HG03060 (cell line): ENCODE measurements around the gene FMO5.
"Not testable (repeated sequence)": the region's sequence is repeated elsewhere in the genome, so short reads cannot be mapped to it uniquely, and the experiment has no call there.

Experiments used
- ATAC-seq: cut with Tn5 transposase; IDR thresholded peaks from one replicate; pipeline ENCODE4 v1.9.1; 2021; ENCODE audit warnings: low read depth, moderate number of reproducible peaks; ENCODE audit not compliant: unreplicated experiment

FMO5 gene

GRCh38 chr1:147209825-147210821, 15.0 kb downstream of the FMO5 start:
- no peak for ATAC-seq

GRCh38 chr1:147208619-147209018, 16.5 kb downstream of the FMO5 start:
- no peak for ATAC-seq

- no peak for ATAC-seq
These were observed 17.9 kb downstream of the FMO5 start for GRCh38 chr1:147207192-147207591.

GRCh38 chr1:147204080-147204479, 21.1 kb downstream of the FMO5 start:
- ATAC-seq, result no peak

- no peak for ATAC-seq
These were observed 22.6 kb downstream of the FMO5 start for GRCh38 chr1:147202576-147202975.

- ATAC-seq, result no peak
These were observed 23.4 kb downstream of the FMO5 start for GRCh38 chr1:147201786-147202185.

- no peak for ATAC-seq
These were observed 23.9 kb downstream of the FMO5 start for GRCh38 chr1:147201276-147201675.

- not testable (repeated sequence) for ATAC-seq
These were observed 27.8 kb downstream of the FMO5 start for GRCh38 chr1:147197324-147197723.

GRCh38 chr1:147189514-147189913, 35.6 kb downstream of the FMO5 start:
- no peak for ATAC-seq

GRCh38 chr1:147185432-147185831, 39.7 kb downstream of the FMO5 start:
- ATAC-seq, result no peak

GRCh38 chr1:147177611-147178380, 47.3 kb downstream of the FMO5 start:
- no peak for ATAC-seq

- peak; percentile 75 for ATAC-seq
These were observed 52.7 kb downstream of the FMO5 start, which contains the start of gene PRKAB2 for GRCh38 chr1:147172168-147173016. Gene PRKAB2, minus strand, starts transcription at chr1:147172470. Its CDS starts 326 bp downstream, at chr1:147172144.

- ATAC-seq, result no peak
These were observed 53.6 kb downstream of the FMO5 start for GRCh38 chr1:147171399-147172167.

- ATAC-seq, result no peak
These were observed 55.1 kb downstream of the FMO5 start for GRCh38 chr1:147169840-147170674.

GRCh38 chr1:147169171-147169570, 56.0 kb downstream of the FMO5 start:
- ATAC-seq, result no peak

- ATAC-seq, result no peak
These were observed 56.5 kb downstream of the FMO5 start for GRCh38 chr1:147168626-147169058.

- ATAC-seq, result no peak
These were observed 57.8 kb downstream of the FMO5 start for GRCh38 chr1:147167365-147167764.

- ATAC-seq, result no peak
These were observed 62.1 kb downstream of the FMO5 start for GRCh38 chr1:147163019-147163418.

GRCh38 chr1:147162093-147162492, 63.0 kb downstream of the FMO5 start:
- ATAC-seq, result no peak
